Measurements from ENCODE around the gene ALG13.

ALG13 gene

DNA sequence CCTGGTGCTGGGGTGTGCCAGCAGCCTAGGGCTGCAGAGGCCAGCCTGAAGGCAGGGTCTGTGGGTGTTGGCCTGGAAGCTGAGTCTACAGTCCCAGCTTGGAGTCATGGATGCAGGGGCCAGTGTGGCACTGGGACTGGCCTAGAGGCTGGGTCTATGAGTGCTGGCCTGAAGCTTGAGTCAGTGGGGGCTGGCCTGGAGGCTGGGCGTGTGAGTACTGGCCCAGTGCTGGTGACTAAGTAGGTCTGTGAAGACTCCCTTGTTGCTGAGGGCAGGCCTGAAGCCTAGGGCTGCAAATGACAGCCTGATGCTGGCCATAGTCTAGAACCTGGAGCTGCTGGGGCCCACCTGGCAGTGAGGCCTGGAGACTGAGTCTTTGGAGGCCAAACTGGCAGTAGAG is 31.3 kb upstream of the ALG13 start:
- TF ChIP-seq, protein P1, sequence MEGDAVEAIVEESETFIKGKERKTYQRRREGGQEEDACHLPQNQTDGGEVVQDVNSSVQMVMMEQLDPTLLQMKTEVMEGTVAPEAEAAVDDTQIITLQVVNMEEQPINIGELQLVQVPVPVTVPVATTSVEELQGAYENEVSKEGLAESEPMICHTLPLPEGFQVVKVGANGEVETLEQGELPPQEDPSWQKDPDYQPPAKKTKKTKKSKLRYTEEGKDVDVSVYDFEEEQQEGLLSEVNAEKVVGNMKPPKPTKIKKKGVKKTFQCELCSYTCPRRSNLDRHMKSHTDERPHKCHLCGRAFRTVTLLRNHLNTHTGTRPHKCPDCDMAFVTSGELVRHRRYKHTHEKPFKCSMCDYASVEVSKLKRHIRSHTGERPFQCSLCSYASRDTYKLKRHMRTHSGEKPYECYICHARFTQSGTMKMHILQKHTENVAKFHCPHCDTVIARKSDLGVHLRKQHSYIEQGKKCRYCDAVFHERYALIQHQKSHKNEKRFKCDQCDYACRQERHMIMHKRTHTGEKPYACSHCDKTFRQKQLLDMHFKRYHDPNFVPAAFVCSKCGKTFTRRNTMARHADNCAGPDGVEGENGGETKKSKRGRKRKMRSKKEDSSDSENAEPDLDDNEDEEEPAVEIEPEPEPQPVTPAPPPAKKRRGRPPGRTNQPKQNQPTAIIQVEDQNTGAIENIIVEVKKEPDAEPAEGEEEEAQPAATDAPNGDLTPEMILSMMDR (conservative IDR thresholded peaks at IDR 0.05) = no peak
- no peak for TF ChIP-seq ZFX (IDR thresholded peaks at IDR 0.05)
- H3K27ac ChIP-seq = no peak overlapping the region

DNA sequence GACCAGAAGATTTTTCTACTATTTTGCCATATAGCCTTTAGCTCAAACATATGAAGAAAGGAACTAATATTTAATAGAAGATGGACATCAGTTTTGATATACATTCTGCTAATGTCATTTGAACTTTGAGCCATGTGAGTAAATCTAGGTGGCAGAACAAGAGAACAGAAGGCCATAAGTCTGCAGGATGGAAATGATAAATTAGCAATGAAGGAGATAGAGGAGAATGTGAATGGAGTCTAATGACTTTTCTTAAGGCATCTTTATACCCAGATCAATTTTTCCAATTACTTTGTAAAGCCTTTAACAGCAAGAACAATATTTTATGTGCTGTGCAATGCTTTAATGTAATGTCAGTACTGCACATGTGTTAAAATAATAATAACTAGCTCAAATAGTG is 30.1 kb upstream of the ALG13 start:
- no peak for TF ChIP-seq ZFX (IDR thresholded peaks at IDR 0.05)
- TF ChIP-seq, protein P1 (conservative IDR thresholded peaks at IDR 0.05) = no peak
- no peak overlapping the region for H3K27ac ChIP-seq

DNA sequence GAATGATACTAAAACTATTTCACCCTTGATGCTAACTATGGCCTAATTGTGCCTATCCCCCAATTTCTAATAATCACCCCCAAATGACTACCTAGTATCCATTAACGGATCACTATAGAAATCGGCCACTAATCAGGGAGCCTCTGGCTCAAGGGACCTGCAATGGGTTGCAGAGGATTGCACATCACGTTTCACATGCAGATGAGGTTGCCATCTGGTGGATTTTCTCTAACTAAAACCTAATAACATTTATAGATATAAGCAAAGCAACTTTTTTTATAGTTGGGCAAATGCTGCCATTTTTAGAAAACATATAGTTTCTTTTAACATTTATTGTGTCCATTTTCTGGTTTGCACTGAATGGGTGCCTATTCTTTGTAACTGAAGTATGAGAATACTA is 28.3 kb upstream of the ALG13 start:
- TF ChIP-seq, protein P1 (conservative IDR thresholded peaks at IDR 0.05) = peak; percentile 28
- no peak for TF ChIP-seq ZFX (IDR thresholded peaks at IDR 0.05)
- H3K27ac ChIP-seq = no peak overlapping the region

DNA sequence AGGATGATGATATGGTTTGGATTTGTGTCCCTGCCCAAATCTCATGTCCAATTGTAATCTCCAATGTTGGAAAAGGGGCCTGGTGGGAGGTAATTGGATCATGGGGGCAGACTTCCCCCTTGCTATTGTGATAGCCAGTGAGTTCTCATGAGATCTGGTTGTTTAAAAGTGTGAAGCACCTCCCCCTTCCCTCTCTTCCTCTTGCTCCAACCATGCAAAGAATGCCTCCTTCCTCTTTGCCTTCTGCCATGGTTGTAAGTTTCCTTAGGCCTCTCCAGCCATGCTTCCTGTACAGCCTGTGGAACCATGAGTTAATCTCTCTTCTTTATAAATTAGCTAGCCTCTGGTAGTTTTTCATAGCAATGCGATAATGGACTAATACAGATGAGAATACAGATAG is 19.7 kb upstream of the ALG13 start:
- TF ChIP-seq, protein P1 (conservative IDR thresholded peaks at IDR 0.05) = no peak
- no peak for TF ChIP-seq ZFX (IDR thresholded peaks at IDR 0.05)
- H3K27ac ChIP-seq = no peak overlapping the region

DNA sequence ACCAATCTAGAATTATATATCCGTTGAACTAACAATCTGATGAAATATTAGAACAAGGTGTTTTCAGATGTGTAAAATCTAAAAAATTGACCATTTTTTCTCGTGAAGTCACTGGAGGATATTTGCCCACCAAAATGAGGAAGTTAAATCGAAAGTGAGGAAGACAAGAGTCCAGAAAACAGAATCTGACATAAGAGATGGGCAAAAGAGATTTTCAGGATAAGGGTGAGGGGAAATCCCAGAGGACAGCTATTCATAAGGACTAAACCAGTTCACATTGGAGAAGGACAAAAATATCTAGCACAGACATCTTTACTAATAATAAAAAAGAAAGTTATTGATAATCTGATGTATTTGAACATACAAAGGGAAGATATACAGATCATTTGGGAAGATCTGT is 18.7 kb upstream of the ALG13 start:
- H3K27ac ChIP-seq = no peak overlapping the region
- no peak for TF ChIP-seq ZFX (IDR thresholded peaks at IDR 0.05)

DNA sequence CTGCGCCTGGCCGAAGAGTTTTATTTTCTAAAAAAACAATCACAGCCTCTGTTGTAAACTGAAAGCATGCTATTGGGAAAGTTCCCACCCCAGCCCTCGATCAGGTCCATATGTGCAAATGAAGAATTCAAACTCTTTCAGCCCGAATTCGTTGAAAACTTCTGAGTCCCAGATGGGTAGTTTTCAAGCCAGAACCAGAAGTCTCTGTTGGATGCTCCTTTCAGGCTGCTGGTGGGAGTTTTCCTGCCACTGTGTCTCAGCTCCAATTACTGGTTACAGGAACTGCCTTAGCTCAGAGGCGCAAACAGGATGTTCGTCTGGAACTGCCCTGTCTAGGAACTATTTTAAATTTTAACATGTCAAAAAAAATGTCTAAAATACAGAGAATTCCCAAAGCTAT is 9.3 kb upstream of the ALG13 start:
- TF ChIP-seq, protein P1 (conservative IDR thresholded peaks at IDR 0.05) = no peak
- TF ChIP-seq ZFX (IDR thresholded peaks at IDR 0.05) = no peak
- H3K27ac ChIP-seq = peak overlapping the region; percentile 74

DNA sequence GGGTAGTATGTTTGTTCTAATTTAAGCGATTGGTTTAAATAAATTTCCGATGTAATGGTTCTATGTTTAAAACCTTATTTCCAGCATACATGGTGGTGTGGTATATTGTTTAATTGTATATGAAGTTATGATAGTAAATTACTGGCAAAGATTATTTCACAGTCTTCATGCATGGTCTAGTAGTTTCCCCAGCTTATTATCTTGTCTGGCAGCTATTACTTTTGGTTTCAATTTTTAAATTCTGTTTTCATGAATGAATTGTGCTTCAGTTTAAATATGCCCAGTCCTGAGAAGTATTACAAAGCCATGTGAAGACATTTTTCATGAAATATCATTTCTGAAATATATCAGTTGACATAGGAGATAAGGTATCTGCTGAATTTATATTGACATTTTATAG is 6.3 kb downstream of the ALG13 start:
- TF ChIP-seq, protein P1 (conservative IDR thresholded peaks at IDR 0.05) = no peak
- no peak for TF ChIP-seq ZFX (IDR thresholded peaks at IDR 0.05)

DNA sequence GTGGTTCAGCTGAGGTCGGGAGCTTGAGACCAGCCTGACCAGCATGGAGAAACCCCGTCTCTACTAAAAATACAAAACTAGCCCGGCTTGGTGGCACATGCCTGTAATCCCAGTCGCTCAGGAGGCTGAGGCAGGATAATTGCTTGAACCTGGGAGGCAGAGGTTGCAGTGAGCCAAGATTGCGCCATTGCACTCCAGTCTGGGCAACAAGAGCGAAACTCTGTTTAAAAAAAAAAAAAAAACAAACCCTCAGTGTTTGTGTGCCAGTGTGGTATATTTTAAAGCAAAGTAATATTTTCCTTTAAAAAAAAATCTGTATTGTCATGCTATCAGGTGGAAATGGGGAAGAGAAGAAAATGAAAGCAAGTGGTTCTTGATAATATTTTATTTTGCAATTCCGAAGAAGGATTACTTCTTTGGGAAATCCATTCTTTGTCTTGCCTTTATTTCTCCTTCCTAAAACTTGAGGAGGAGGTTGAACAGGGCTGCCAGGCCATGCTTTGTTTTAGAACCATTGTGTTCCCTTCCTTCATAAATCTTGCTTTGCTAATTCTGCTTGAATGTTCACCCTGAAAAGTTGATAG is 14.4 kb downstream of the ALG13 start:
- TF ChIP-seq, protein P1 (conservative IDR thresholded peaks at IDR 0.05) = no peak
- TF ChIP-seq ZFX (IDR thresholded peaks at IDR 0.05) = no peak
- H3K27ac ChIP-seq = no peak overlapping the region

More for the DNA sequence above, 6.3 kb downstream of the ALG13 start:
- H3K27ac ChIP-seq = no peak overlapping the region

Measured in C4-2B (cell line).